HCT116 (cell line): ENCODE data around the gene DUSP3. TPM values are rescaled to one million over a fixed set of nuclear protein-coding genes. Genes with fewer than 3 reads are reported as not detected.

ENCODE experiments used
- ATAC-seq: fragments of 200-7000 bp; cut with Tn5 transposase; 2 replicates; pipeline ENCODE4 v1.9.1; 2020; ENCODE audit warnings: mild to moderate bottlenecking, moderate library complexity
- BruUV-seq: library from RNA; stranded (reverse); fragments of 400-500 nt; replicated peaks from 2 replicates; lab custom pipeline; 2021; lab: Mats Ljungman, UMichigan
- CTCF ChIA-PET: fragments of 300-600 bp; sonication (Branson Sonifier 250); formaldehyde crosslinking; loops from one replicate; lab custom pipeline; 2021; ENCODE audit warnings: antibody characterized with exemption; lab: Charles Lee
- POLR2A ChIA-PET: fragments of 300-600, 350-600 bp; sonication (Branson Sonifier 250); formaldehyde crosslinking; loops from one replicate; lab custom pipeline; 2021; ENCODE audit warnings: antibody characterized with exemption; lab: Charles Lee
- RAD21 ChIA-PET, 2 experiments: fragments of 300-600 bp; sonication (Branson Sonifier 250); formaldehyde crosslinking; loops; one replicate each; lab custom pipeline; 2023; ENCODE audit warnings: low total read pairs in 2 of 2; ENCODE audit not compliant: uncharacterized antibody in 2 of 2, unreplicated experiment in 2 of 2, low non-redundant PET in 1 of 2; lab: Charles Lee
- DNase-seq: peaks from one replicate; pipeline ENCODE4 v3.0.0-alpha.2; 2010; ENCODE audit warnings: low read depth, low spot score
- H2AFZ ChIP-seq: fragments of 200-600 bp; shearing (Covaris generic), sonication (generic); 2 replicates; pipeline ENCODE4 v1.6.1; 2017; ENCODE audit warnings: low read depth, mixed run types, mixed read lengths, antibody characterized with exemption, low read length; ENCODE audit not compliant: poor library complexity, severe bottlenecking
- H3K27ac ChIP-seq: 2 replicates; pipeline ENCODE4 v1.5.1; 2012; ENCODE audit warnings: low read depth, low read length
- H3K27me3 ChIP-seq: fragments of 200-600 bp; sonication (generic); 2 replicates; pipeline ENCODE4 v1.6.1; 2016; ENCODE audit warnings: mixed run types, low read length, mixed read lengths; ENCODE audit not compliant: insufficient read depth
- H3K36me3 ChIP-seq, 2 experiments: fragments of 200-500 bp in 1 of 2; fragments of 200-600 bp in 1 of 2; sonication (Bioruptor generic) in 1 of 2; sonication (generic) in 1 of 2; 2 replicates each; pipeline versions ENCODE4 v1.5.1 to v1.6.1; 2014 to 2016; ENCODE audit warnings: low read length in 2 of 2, inconsistent platforms in 1 of 2, mixed read lengths in 1 of 2, mixed run types in 1 of 2; ENCODE audit not compliant: insufficient read depth in 2 of 2, control insufficient read depth in 1 of 2
- H3K4me1 ChIP-seq, 2 experiments: fragments of 200-600 bp in 1 of 2; sonication (generic) in 1 of 2; 2 replicates each; pipeline versions ENCODE4 v1.5.1 to v1.6.1; 2012 to 2017; ENCODE audit warnings: low read length in 2 of 2, inconsistent platforms in 1 of 2, mild to moderate bottlenecking in 1 of 2, mixed read lengths in 1 of 2, mixed run types in 1 of 2, moderate library complexity in 1 of 2; ENCODE audit not compliant: insufficient read depth in 2 of 2, control insufficient read depth in 1 of 2
- H3K4me2 ChIP-seq: fragments of 200-600 bp; sonication (generic); 2 replicates; pipeline ENCODE4 v1.6.1; 2017; ENCODE audit warnings: mixed run types, low read length, mixed read lengths
- H3K4me3 ChIP-seq, 2 experiments: fragments of 200-600 bp in 1 of 2; sonication (generic) in 1 of 2; replicated peaks in 1 of 2; 2 replicates each; pipeline ENCODE4 v1.5.1; 2011 to 2016; ENCODE audit warnings: low read length in 2 of 2, control low read depth in 1 of 2, low read depth in 1 of 2, mild to moderate bottlenecking in 1 of 2, mixed read lengths in 1 of 2, mixed run types in 1 of 2
- H3K79me2 ChIP-seq: fragments of 200-600 bp; sonication (generic); 2 replicates; pipeline ENCODE4 v1.6.1; 2017; ENCODE audit warnings: mild to moderate bottlenecking, mixed run types, low read length, moderate library complexity, mixed read lengths; ENCODE audit not compliant: insufficient read depth
- H3K9ac ChIP-seq: fragments of 200-600 bp; sonication (generic); 2 replicates; pipeline ENCODE4 v1.6.1; 2016; ENCODE audit warnings: low read length, mixed read lengths
- H3K9me2 ChIP-seq: fragments of 200-600 bp; sonication (generic), shearing (Covaris generic); 2 replicates; pipeline ENCODE4 v1.6.1; 2017; ENCODE audit warnings: mixed run types, mild to moderate bottlenecking, moderate library complexity; ENCODE audit not compliant: insufficient read depth
- H3K9me3 ChIP-seq, 2 experiments: fragments of 200-500 bp in 1 of 2; fragments of 200-600 bp in 1 of 2; sonication (Bioruptor generic) in 1 of 2; sonication (generic) in 1 of 2; 2 replicates each; pipeline ENCODE4 v1.6.1; 2014 to 2017; ENCODE audit warnings: low read length in 2 of 2, mixed read lengths in 2 of 2, inconsistent platforms in 1 of 2, low read depth in 1 of 2, mild to moderate bottlenecking in 1 of 2, mixed run types in 1 of 2, moderate library complexity in 1 of 2; ENCODE audit not compliant: control insufficient read depth in 1 of 2, insufficient read depth in 1 of 2
- H4K20me1 ChIP-seq: fragments of 200-600 bp; sonication (generic), shearing (Covaris generic); 2 replicates; pipeline ENCODE4 v1.6.1; 2017; ENCODE audit warnings: mixed run types, mild to moderate bottlenecking, moderate library complexity; ENCODE audit not compliant: insufficient read depth
- CBX3 ChIP-seq: IDR thresholded peaks from 2 replicates; pipeline ENCODE4 v1.6.1; 2012; ENCODE audit warnings: low read depth
- CEBPB ChIP-seq: IDR thresholded peaks from 2 replicates; pipeline ENCODE4 v1.6.1; 2012; ENCODE audit warnings: low read depth
- ELF1 ChIP-seq: IDR thresholded peaks from 2 replicates; pipeline ENCODE4 v1.6.1; 2012; ENCODE audit warnings: low read depth, borderline replicate concordance
- EZH2 ChIP-seq: fragments of 200-600 bp; sonication (generic); IDR thresholded peaks from 2 replicates; pipeline ENCODE4 v1.6.1; 2017; ENCODE audit warnings: antibody characterized with exemption, mixed run types
- EZH2phosphoT487 ChIP-seq: fragments of 200-600 bp; IDR thresholded peaks from 2 replicates; pipeline ENCODE4 v1.6.1; 2018; ENCODE audit warnings: antibody characterized with exemption, borderline replicate concordance
- JUND ChIP-seq: IDR thresholded peaks from 2 replicates; pipeline ENCODE4 v1.6.1; 2012
- MAX ChIP-seq: IDR thresholded peaks from 2 replicates; pipeline ENCODE4 v1.6.1; 2012
- POLR2AphosphoS5 ChIP-seq: IDR thresholded peaks from 2 replicates; pipeline ENCODE4 v1.6.1; 2011; ENCODE audit warnings: mild to moderate bottlenecking, low read depth, low read length, moderate library complexity
- REST ChIP-seq: IDR thresholded peaks from 2 replicates; pipeline ENCODE4 v1.6.1; 2012; ENCODE audit warnings: low read depth
- SIN3A ChIP-seq: IDR thresholded peaks from 2 replicates; pipeline ENCODE4 v1.6.1; 2012; ENCODE audit warnings: low read depth
- SRF ChIP-seq: IDR thresholded peaks from 2 replicates; pipeline ENCODE4 v1.6.1; 2012; ENCODE audit warnings: low read depth
- ZBTB33 ChIP-seq: IDR thresholded peaks from 2 replicates; pipeline ENCODE4 v1.6.1; 2011; ENCODE audit warnings: mild to moderate bottlenecking, low read length, moderate library complexity; ENCODE audit not compliant: insufficient replicate concordance; ENCODE audit errors: extremely low read depth
- ZFX ChIP-seq: fragments of 450-650 bp; IDR thresholded peaks from 2 replicates; pipeline ENCODE4 v1.6.1; 2017
- intact Hi-C: fragments of 100-400 bp; cut with micrococcal nuclease; formaldehyde crosslinking; loops from 2 replicates; pipeline ENCODE4 v1.10.0; 2022
- total RNA-seq: library from RNA; stranded (reverse); gene quantifications from one replicate; pipeline ENCODE4 v1.2.1, GENCODE V29; 2021; ENCODE audit not compliant: unreplicated experiment

DUSP3 gene
- total RNA-seq, 1 experiment from 2014 or later = 29.6 TPM

- no TSS peak for BruUV-seq
- intact Hi-C loops = no loop called here
- POLR2A ChIA-PET = no interaction called here
- H3K79me2 ChIP-seq = no peaks in the 10 kb centered on the region
- no peak overlapping the region for H3K4me3 ChIP-seq
- no peak overlapping the region for H2AFZ ChIP-seq
- H3K36me3 ChIP-seq = no peaks in the 10 kb centered on the region
- H3K9me3 ChIP-seq = no peaks in the 10 kb centered on the region
- TF ChIP-seq POLR2AphosphoS5 = no peak
- TF ChIP-seq CEBPB = no peak
- TF ChIP-seq EZH2phosphoT487 = no peak
- no peak for TF ChIP-seq SRF
- no peak for TF ChIP-seq SIN3A
- TF ChIP-seq MAX = no peak
- no peak for TF ChIP-seq ZBTB33
- no peak for TF ChIP-seq JUND
- TF ChIP-seq ZFX = no peak
- TF ChIP-seq CBX3 = no peak
- TF ChIP-seq ELF1 = no peak
- no peak for TF ChIP-seq EZH2
- TF ChIP-seq REST = no peak
- ATAC-seq (no peak), DNase-seq (no peak)
- RAD21 ChIA-PET = no interaction called here
- no peak overlapping the region for H3K27ac ChIP-seq
- H3K27me3 ChIP-seq = no peaks in the 10 kb centered on the region
- no peak overlapping the region for H3K4me2 ChIP-seq
- no peaks in the 10 kb centered on the region for H3K9me2 ChIP-seq
- H3K4me1 ChIP-seq = peaks cover 3 to 8% of the 10 kb centered on the region in 2 experiments; a peak in 3 of 4 replicates
- no peaks in the 10 kb centered on the region for H4K20me1 ChIP-seq
- CTCF ChIA-PET = no interaction called here
- no peak overlapping the region for H3K9ac ChIP-seq
Observed at GRCh38 chr17:43784068-43784467, 5.3 kb upstream of the DUSP3 start.
